T-helper 17 cell (primary cell): Measurements from ENCODE around the gene FDX1. TPM values are rescaled to one million over a fixed set of nuclear protein-coding genes. Genes with fewer than 3 reads are reported as not detected.

Source experiments
- ATAC-seq: fragments of 150-1000 bp; cut with Tn5 transposase; 2 replicates; pipeline ENCODE4 v1.10.0; 2021; ENCODE audit warnings: mild to moderate bottlenecking, moderate library complexity
- DNase-seq, 3 donors: peaks; one replicate each; pipeline versions ENCODE4 v3.0.0 to v3.0.0-alpha.2; 2020 to 2021
- H3K9me3 ChIP-seq: one replicate; pipeline ENCODE4 v1.7.0; 2013; ENCODE audit warnings: low read length, mild to moderate bottlenecking; ENCODE audit not compliant: control insufficient read depth, poor library complexity, severe bottlenecking
- H3K27ac Mint-ChIP-seq: one replicate; pipeline ENCODE4 v1.8.0; 2022; ENCODE audit warnings: mild to moderate bottlenecking, moderate library complexity, mixed read lengths
- H3K27me3 Mint-ChIP-seq: one replicate; pipeline ENCODE4 v1.8.0; 2022; ENCODE audit warnings: mixed read lengths
- H3K36me3 Mint-ChIP-seq: one replicate; pipeline ENCODE4 v1.8.0; 2022; ENCODE audit warnings: low read depth, mixed read lengths
- H3K4me1 Mint-ChIP-seq: one replicate; pipeline ENCODE4 v1.8.0; 2022; ENCODE audit warnings: mild to moderate bottlenecking, mixed read lengths
- H3K4me3 Mint-ChIP-seq: one replicate; pipeline ENCODE4 v1.8.0; 2022; ENCODE audit warnings: mild to moderate bottlenecking, moderate library complexity, mixed read lengths
- total RNA-seq, 4 donors: library from RNA in 2 of 4; stranded (reverse) in 2 of 4; gene quantifications; one replicate each; pipeline ENCODE4 v1.2.3 and lab custom pipeline; 2022 to 2026

FDX1 gene
- total RNA-seq, 2 donors from 2014 or later = 12.0 to 12.1 TPM

DNA sequence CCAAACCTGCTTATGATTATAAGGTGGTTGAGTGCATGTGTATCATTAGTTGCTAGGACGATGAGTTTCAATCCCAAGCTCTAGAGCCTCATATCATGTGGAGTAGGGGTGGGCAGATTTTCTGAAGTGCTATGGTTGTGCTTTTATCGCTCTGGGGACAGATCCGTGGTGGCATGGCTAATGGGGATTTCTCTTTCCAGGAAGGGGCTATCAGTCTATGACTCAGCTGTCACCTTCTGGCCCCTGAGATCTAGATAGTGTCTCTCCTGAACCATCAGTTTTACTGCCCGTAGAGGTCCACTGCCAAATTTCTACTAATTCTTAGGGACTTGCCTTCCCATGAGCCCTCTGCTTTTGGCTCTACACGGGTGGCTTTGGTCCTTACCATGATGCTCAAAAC is 51.8 kb downstream of the FDX1 start:
- peaks cover 4% of the 10 kb centered on the region for H3K27me3 Mint-ChIP-seq
- ATAC-seq (no peak), DNase-seq (no peak)
- H3K27ac Mint-ChIP-seq = no peak overlapping the region
- no peaks in the 10 kb centered on the region for H3K36me3 Mint-ChIP-seq
- peaks cover 10% of the 10 kb centered on the region for H3K4me1 Mint-ChIP-seq
- no peak overlapping the region for H3K4me3 Mint-ChIP-seq
- no peaks in the 10 kb centered on the region for H3K9me3 ChIP-seq

DNA sequence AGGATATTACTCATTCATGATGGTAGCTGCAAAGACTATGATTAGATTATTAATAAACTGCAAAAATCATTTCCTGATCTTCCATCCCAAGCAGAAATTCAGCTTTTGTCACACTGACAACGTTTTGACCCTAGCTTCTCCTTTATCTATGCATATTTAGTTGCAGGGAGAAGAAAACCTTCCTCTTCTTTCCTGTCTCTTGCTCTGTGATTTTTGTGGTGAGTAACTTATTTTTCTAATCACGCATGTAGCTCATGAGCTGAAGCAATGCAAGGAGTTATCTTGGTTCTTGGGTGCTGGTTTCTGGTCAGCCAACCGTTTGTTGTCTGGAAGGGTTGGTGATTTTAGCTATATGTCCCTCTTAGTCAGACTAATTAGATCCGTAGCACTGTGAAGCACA is 56.4 kb downstream of the FDX1 start:
- Mint-ChIP-seq H3K36me3 (no peaks in the 10 kb centered on the region), H3K27ac (no peak overlapping the region), H3K4me3 (no peak overlapping the region), H3K27me3 (peaks cover 4% of the 10 kb centered on the region), H3K4me1 (peaks cover 2% of the 10 kb centered on the region)
- ATAC-seq (no peak), DNase-seq (no peak)
- H3K9me3 ChIP-seq = no peaks in the 10 kb centered on the region

DNA sequence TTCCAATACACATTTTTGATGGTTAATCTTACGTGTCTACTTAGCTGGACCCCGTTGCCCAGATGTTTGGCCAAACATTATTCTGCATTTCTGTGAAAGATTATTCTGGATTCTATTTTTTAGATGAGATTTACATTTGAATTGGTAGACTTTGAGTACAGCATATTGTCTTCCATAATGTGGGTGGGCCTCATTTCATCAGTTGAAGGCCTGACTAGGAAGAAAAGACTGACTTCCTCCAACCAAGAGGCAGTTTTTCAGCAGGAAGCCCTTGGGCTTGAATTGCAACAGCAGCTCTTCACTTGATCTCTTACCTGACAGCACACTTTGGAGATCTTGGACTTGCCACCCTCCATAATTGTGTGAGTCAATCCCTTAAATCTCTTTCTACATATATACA is 58.7 kb downstream of the FDX1 start:
- Mint-ChIP-seq H3K27me3 (peaks cover 4% of the 10 kb centered on the region), H3K4me3 (no peak overlapping the region), H3K27ac (no peak overlapping the region), H3K36me3 (peaks cover 2% of the 10 kb centered on the region), H3K4me1 (peaks cover 2% of the 10 kb centered on the region)
- H3K9me3 ChIP-seq = no peaks in the 10 kb centered on the region
- no peak for ATAC-seq
- DNase-seq = no peak

DNA sequence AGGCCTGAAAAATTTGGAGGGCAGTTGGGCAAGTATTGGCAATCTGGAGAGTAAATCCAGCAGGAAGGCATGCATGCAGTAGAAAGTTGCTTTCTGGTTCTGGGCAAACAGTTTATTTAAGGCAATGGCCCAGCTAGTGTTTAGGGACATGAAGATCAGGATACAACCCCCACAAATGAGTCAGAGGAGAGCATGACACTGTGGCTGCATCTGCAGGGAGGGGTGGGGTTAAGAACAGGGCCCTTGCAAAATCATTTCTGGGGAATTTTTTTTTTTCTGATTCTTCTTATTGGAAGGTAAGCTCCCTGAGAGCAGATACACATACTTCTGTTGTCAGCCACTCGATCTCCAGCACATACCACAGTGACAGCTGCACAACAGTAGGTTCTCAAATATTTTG is 61.1 kb downstream of the FDX1 start:
- Mint-ChIP-seq H3K27me3 (no peaks in the 10 kb centered on the region), H3K4me3 (no peak overlapping the region), H3K4me1 (no peaks in the 10 kb centered on the region), H3K27ac (no peak overlapping the region), H3K36me3 (peaks cover 2% of the 10 kb centered on the region)
- no peak for ATAC-seq
- no peak for DNase-seq
- no peaks in the 10 kb centered on the region for H3K9me3 ChIP-seq

GRCh38 chr11:110491577-110492320 is 62.0 kb downstream of the FDX1 start:
- H3K4me1 Mint-ChIP-seq = no peaks in the 10 kb centered on the region
- peaks cover 2% of the 10 kb centered on the region for H3K36me3 Mint-ChIP-seq
- DNase-seq (no peak), ATAC-seq (no peak)
- no peak overlapping the region for H3K27ac Mint-ChIP-seq
- H3K27me3 Mint-ChIP-seq = peaks cover 4% of the 10 kb centered on the region
- H3K9me3 ChIP-seq = no peaks in the 10 kb centered on the region
- H3K4me3 Mint-ChIP-seq = no peak overlapping the region

GRCh38 chr11:110492321-110492685 is 62.6 kb downstream of the FDX1 start:
- no peak overlapping the region for H3K27ac Mint-ChIP-seq

DNA sequence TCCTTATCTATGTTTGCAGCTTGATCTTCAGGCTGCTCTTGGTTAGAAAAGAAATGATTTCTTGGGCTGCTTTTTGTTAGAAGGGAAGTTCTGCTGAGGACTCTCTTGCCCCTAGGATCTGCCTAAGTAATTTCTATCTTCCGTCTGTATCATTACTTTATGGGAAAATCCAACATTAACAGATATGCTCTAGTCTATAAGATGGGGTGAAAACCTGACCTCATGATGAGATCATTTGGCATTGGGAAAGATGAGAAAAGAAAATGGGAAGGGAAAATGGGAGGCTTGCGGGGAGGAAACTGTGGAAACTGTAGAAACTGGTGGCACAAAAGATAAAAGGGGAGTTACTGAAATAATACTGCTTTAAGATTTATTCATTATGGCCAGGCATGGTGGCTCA is 63.6 kb downstream of the FDX1 start:
- DNase-seq (no peak), ATAC-seq (no peak)
- peaks cover 11% of the 10 kb centered on the region for H3K27me3 Mint-ChIP-seq
- H3K36me3 Mint-ChIP-seq = peaks cover 2% of the 10 kb centered on the region
- H3K4me3 Mint-ChIP-seq = no peak overlapping the region
- no peak overlapping the region for H3K27ac Mint-ChIP-seq
- H3K4me1 Mint-ChIP-seq = no peaks in the 10 kb centered on the region
- no peaks in the 10 kb centered on the region for H3K9me3 ChIP-seq

More at GRCh38 chr11:110492321-110492685, 62.6 kb downstream of the FDX1 start:
- Mint-ChIP-seq H3K4me3 (no peak overlapping the region), H3K27me3 (peaks cover 10% of the 10 kb centered on the region), H3K4me1 (no peaks in the 10 kb centered on the region), H3K36me3 (peaks cover 2% of the 10 kb centered on the region)
- no peaks in the 10 kb centered on the region for H3K9me3 ChIP-seq
- ATAC-seq (no peak), DNase-seq (no peak)

- Mint-ChIP-seq H3K4me1 (no peaks in the 10 kb centered on the region), H3K27ac (no peak overlapping the region), H3K27me3 (peaks cover 19% of the 10 kb centered on the region), H3K4me3 (no peak overlapping the region), H3K36me3 (no peaks in the 10 kb centered on the region)
- no peak for ATAC-seq
- H3K9me3 ChIP-seq = no peaks in the 10 kb centered on the region
- DNase-seq = no peak
These were observed 67.7 kb downstream of the FDX1 start for GRCh38 chr11:110497231-110497978.

- DNase-seq (no peak), ATAC-seq (no peak)
- Mint-ChIP-seq H3K36me3 (no peaks in the 10 kb centered on the region), H3K27me3 (peaks cover 29% of the 10 kb centered on the region), H3K27ac (no peak overlapping the region), H3K4me3 (no peak overlapping the region), H3K4me1 (no peaks in the 10 kb centered on the region)
- H3K9me3 ChIP-seq = no peaks in the 10 kb centered on the region
These were observed 71.7 kb downstream of the FDX1 start for GRCh38 chr11:110501428-110501827.

DNA sequence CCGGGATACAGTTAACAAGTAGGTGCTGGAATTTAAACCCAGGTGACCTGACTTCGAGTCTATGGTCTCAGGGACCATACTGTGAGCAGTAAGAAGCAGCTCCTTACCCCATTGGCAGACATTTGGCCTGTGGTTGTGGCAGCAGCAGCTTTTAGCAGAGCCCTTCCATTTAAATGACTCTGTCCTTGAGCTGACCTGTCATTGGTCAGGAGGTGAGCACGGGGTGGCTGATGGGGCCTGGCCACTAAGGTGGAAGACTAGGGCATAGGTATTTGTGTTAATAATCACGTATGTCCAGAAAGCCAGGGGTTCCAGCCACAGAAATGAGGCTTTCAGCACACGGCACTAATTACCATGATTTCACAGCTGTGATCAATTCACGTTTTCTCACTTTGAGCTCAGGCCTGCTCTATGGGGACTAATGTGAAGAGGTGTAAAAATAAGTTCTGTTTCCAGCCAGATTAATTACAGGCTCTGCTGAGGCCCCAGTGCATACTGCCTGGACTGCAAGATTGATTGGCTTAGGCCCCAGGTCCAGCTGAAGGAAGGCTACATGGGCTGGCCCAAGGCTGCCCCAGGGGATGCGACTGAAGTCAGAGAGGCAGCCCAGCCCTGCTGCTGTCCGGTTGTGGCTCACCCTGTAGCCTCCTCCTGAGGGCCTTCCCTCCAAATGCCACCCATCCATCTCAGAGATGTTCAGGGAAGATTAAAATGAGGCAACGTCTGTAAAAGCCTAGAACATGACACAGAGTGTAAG is 76.0 kb downstream of the FDX1 start:
- peaks cover 42% of the 10 kb centered on the region for H3K27me3 Mint-ChIP-seq
- DNase-seq (no peak), ATAC-seq (no peak)
- no peaks in the 10 kb centered on the region for H3K9me3 ChIP-seq
- no peak overlapping the region for H3K27ac Mint-ChIP-seq
- H3K4me1 Mint-ChIP-seq = no peaks in the 10 kb centered on the region
- H3K36me3 Mint-ChIP-seq = peaks cover 2% of the 10 kb centered on the region
- no peak overlapping the region for H3K4me3 Mint-ChIP-seq

DNA sequence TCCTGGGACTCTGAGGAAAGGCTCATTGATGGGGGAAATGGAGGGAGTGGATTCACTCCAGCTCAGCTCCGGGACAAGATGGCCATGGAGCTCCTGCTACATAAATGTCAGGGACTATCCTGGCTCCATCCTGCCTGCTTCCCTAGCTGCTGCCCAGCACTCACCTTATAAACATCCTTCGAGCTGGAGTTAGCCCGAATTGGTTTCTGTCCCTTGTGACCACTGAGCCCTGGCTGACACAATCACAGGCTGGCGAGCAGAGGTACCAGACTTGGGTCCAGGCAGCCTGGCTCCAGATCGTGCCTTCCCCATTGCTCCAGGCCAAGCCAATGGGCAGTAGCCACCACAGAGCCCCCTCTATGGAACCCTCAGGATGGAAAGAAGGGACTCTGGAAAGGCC is 77.6 kb downstream of the FDX1 start:
- peaks cover 52% of the 10 kb centered on the region for H3K27me3 Mint-ChIP-seq
- H3K4me1 Mint-ChIP-seq = no peaks in the 10 kb centered on the region
- H3K9me3 ChIP-seq = no peaks in the 10 kb centered on the region
- H3K36me3 Mint-ChIP-seq = peaks cover 5% of the 10 kb centered on the region
- no peak overlapping the region for H3K27ac Mint-ChIP-seq
- no peak for ATAC-seq
- H3K4me3 Mint-ChIP-seq = no peak overlapping the region
- no peak for DNase-seq

GRCh38 chr11:110508786-110509185 is 79.0 kb downstream of the FDX1 start:
- peaks cover 5% of the 10 kb centered on the region for H3K36me3 Mint-ChIP-seq
- H3K27me3 Mint-ChIP-seq = peaks cover 59% of the 10 kb centered on the region
- no peak for DNase-seq
- no peaks in the 10 kb centered on the region for H3K9me3 ChIP-seq
- ATAC-seq = no peak
- no peaks in the 10 kb centered on the region for H3K4me1 Mint-ChIP-seq
- H3K4me3 Mint-ChIP-seq = no peak overlapping the region
- no peak overlapping the region for H3K27ac Mint-ChIP-seq

GRCh38 chr11:110509472-110509871 is 79.7 kb downstream of the FDX1 start:
- H3K4me3 Mint-ChIP-seq = no peak overlapping the region
- H3K27me3 Mint-ChIP-seq = peaks cover 62% of the 10 kb centered on the region
- ATAC-seq (no peak), DNase-seq (no peak)
- H3K4me1 Mint-ChIP-seq = no peaks in the 10 kb centered on the region
- H3K9me3 ChIP-seq = no peaks in the 10 kb centered on the region
- H3K36me3 Mint-ChIP-seq = peaks cover 5% of the 10 kb centered on the region
- H3K27ac Mint-ChIP-seq = no peak overlapping the region
